ENCODE measurements around the gene AASS.

DNA sequence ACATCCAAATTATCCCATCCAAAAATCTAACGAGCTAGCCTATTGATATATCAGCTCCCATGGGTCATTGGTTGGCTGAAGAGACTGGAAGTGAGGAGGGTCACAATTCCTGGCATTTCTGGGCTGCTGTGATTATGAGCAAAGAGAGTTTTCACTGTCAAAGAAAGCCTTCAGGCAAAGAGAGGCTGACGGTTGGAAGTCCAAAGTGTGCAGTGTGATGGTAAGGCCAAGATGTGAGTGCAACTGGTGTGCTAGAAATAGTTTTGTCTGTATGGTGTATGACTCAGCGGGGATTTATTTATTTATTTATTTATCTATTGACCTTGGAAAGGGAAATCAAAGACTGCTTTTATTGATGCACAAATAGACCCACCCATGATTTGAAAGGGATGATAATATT is 75.0 kb downstream of the AASS start:
- TF ChIP-seq, protein P1, sequence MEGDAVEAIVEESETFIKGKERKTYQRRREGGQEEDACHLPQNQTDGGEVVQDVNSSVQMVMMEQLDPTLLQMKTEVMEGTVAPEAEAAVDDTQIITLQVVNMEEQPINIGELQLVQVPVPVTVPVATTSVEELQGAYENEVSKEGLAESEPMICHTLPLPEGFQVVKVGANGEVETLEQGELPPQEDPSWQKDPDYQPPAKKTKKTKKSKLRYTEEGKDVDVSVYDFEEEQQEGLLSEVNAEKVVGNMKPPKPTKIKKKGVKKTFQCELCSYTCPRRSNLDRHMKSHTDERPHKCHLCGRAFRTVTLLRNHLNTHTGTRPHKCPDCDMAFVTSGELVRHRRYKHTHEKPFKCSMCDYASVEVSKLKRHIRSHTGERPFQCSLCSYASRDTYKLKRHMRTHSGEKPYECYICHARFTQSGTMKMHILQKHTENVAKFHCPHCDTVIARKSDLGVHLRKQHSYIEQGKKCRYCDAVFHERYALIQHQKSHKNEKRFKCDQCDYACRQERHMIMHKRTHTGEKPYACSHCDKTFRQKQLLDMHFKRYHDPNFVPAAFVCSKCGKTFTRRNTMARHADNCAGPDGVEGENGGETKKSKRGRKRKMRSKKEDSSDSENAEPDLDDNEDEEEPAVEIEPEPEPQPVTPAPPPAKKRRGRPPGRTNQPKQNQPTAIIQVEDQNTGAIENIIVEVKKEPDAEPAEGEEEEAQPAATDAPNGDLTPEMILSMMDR (IDR thresholded peaks at IDR 0.05), result no peak
- TF ChIP-seq EP300 (IDR thresholded peaks at IDR 0.05) (no peak), POLR2AphosphoS5 (IDR thresholded peaks at IDR 0.05) (no peak)
